ENCODE data around the gene DOCK2. TPM values are rescaled to one million over a fixed set of nuclear protein-coding genes. Genes with fewer than 3 reads are reported as not detected.

Gene DOCK2
- polyA plus RNA-seq, 1 of the 3 experiments (the other 2 are of a cell fraction): 3.8 TPM

DNA sequence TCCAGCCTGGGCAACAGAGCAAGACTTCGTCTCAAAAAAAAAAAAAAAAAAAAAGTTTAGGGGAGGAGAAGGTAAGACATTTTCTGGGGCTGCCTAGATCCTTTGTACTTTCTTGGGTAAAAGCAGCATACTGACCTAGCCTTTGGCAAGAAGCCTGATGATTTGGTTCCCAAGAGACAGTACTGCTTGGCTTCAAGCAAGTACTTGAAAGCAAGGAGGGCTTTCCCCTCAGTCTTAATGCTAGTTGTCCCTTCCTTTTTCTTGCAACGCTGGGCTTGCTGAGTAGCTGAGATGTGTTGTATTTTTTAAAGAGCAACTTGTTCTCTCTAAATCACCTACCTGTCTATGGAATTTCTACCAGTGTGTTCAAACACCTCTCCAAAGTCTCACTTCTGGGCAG, 267.0 kb downstream of the DOCK2 start:
- no peaks in the 10 kb centered on the region for H3F3A ChIP-seq (replicated peaks; ENCODE audit: insufficient read depth)
- no peaks in the 10 kb centered on the region for H3K9me2 ChIP-seq
- H3K79me2 ChIP-seq (ENCODE audit: insufficient read depth): peaks cover 16% of the 10 kb centered on the region; the same call in 1 of the 2 replicates
- no peak overlapping the region for H3K4me3 ChIP-seq (ENCODE audit: low read depth in 2 of 2, low read length in 1 of 2)
- no peak overlapping the region for H2AFZ ChIP-seq (ENCODE audit: low read depth)
- H3K36me3 ChIP-seq (replicated peaks in 1 of 2; ENCODE audit: control insufficient read depth in 1 of 2, insufficient read depth in 2 of 2, low read length in 1 of 2): peaks cover 0 to 10% of the 10 kb centered on the region in 2 experiments
- H3K27me3 ChIP-seq (ENCODE audit: insufficient read depth): no peaks in the 10 kb centered on the region
- H3K9me3 ChIP-seq: no peaks in the 10 kb centered on the region
- no peak for DNase-seq
- H3K9ac ChIP-seq: no peak overlapping the region
- WGBS (ENCODE audit: low lambda C conversion rate): 92% methylated on average over 2 of the region's 2 CpGs
- ChIA-PET POLR2A (no interaction called here), CTCF (no interaction called here)
- peaks cover 0 to 10% of the 10 kb centered on the region in 2 experiments; a peak in 2 of 4 replicates for H3K4me1 ChIP-seq (ENCODE audit: control insufficient read depth in 1 of 2, insufficient read depth in 2 of 2, low read depth in 1 of 2, low read length in 1 of 2)
- H3K27ac ChIP-seq (ENCODE audit: low read depth in 2 of 2, low read length in 1 of 2): no peak overlapping the region
- TF ChIP-seq EZH2phosphoT487 (IDR thresholded peaks at IDR 0.05; ENCODE audit: borderline replicate concordance, low read depth) (no peak), FOXM1 (IDR thresholded peaks at IDR 0.05; ENCODE audit: low read depth) (no peak), FOXJ3 (CRISPR knock-in tag; IDR thresholded peaks at IDR 0.05) (no peak), GATA2 (CRISPR knock-in tag; IDR thresholded peaks at IDR 0.05) (no peak), RXRA (IDR thresholded peaks at IDR 0.05; ENCODE audit: borderline replicate concordance, low read depth) (no peak), POLR2AphosphoS5 (IDR thresholded peaks at IDR 0.05; ENCODE audit: low read depth, low read length) (no peak), ELF1 (IDR thresholded peaks at IDR 0.05) (no peak), GABPA (IDR thresholded peaks at IDR 0.05; ENCODE audit: low read depth) (no peak), RCOR1 (IDR thresholded peaks at IDR 0.05; ENCODE audit: low read length) (no peak)
- TF ChIP-seq, protein P1, sequence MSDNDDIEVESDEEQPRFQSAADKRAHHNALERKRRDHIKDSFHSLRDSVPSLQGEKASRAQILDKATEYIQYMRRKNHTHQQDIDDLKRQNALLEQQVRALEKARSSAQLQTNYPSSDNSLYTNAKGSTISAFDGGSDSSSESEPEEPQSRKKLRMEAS (IDR thresholded peaks at IDR 0.05; ENCODE audit: low read depth): no peak
- TF ChIP-seq, protein P2, sequence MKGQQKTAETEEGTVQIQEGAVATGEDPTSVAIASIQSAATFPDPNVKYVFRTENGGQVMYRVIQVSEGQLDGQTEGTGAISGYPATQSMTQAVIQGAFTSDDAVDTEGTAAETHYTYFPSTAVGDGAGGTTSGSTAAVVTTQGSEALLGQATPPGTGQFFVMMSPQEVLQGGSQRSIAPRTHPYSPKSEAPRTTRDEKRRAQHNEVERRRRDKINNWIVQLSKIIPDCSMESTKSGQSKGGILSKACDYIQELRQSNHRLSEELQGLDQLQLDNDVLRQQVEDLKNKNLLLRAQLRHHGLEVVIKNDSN (IDR thresholded peaks at IDR 0.05; ENCODE audit: borderline replicate concordance, low read depth): no peak
- no peak overlapping the region for H3K4me2 ChIP-seq
- H4K20me1 ChIP-seq (ENCODE audit: insufficient read depth): no peaks in the 10 kb centered on the region

DNA sequence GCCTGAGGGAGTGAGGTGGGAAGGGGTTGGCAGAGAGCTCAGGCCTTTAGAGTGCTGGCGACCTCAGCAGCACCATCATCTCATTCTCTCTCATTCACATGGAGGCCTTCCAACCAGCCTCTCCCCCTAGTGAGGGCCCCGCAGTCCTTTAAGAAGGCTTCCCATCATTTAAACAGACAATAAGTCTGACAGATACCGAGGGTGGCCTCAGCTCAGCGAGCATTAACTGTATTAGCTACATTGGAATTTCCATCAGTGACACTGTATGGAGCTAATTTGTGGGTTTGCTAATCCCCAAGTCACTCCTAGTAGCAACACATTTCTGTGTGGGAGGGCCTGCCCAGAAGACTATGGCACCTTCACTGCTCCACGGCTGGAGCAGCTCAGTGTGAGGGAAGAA, 267.4 kb downstream of the DOCK2 start:
- Histone ChIP-seq H3K4me1 (ENCODE audit: control insufficient read depth in 1 of 2, insufficient read depth in 2 of 2, low read depth in 1 of 2, low read length in 1 of 2) (peaks cover 0 to 10% of the 10 kb centered on the region in 2 experiments; a peak in 2 of 4 replicates), H3K27ac (ENCODE audit: low read depth in 2 of 2, low read length in 1 of 2) (no peak overlapping the region), H3K27me3 (ENCODE audit: insufficient read depth) (no peaks in the 10 kb centered on the region), H3K9ac (no peak overlapping the region), H2AFZ (ENCODE audit: low read depth) (no peak overlapping the region), H3F3A (replicated peaks; ENCODE audit: insufficient read depth) (no peaks in the 10 kb centered on the region), H3K9me2 (no peaks in the 10 kb centered on the region), H3K9me3 (no peaks in the 10 kb centered on the region), H3K4me2 (no peak overlapping the region), H3K79me2 (ENCODE audit: insufficient read depth) (peaks cover 12% of the 10 kb centered on the region; the same call in 1 of the 2 replicates), H3K36me3 (replicated peaks in 1 of 2; ENCODE audit: control insufficient read depth in 1 of 2, insufficient read depth in 2 of 2, low read length in 1 of 2) (peaks cover 0 to 10% of the 10 kb centered on the region in 2 experiments), H4K20me1 (ENCODE audit: insufficient read depth) (no peaks in the 10 kb centered on the region), H3K4me3 (ENCODE audit: low read depth in 2 of 2, low read length in 1 of 2) (no peak overlapping the region)
- ChIA-PET POLR2A (no interaction called here), CTCF (no interaction called here)
- TF ChIP-seq TAF1 (IDR thresholded peaks at IDR 0.05; ENCODE audit: borderline replicate concordance, low read depth, low read length) (no peak), CHD2 (IDR thresholded peaks at IDR 0.05; ENCODE audit: low read length, partially characterized antibody) (no peak), SMC3 (IDR thresholded peaks at IDR 0.05; ENCODE audit: low read depth, low read length) (no peak), GATA2 (CRISPR knock-in tag; IDR thresholded peaks at IDR 0.05) (no peak), MXI1 (IDR thresholded peaks at IDR 0.05; ENCODE audit: low read depth, low read length) (no peak), RAD21 (IDR thresholded peaks at IDR 0.05; ENCODE audit: low read length) (no peak), EZH2phosphoT487 (IDR thresholded peaks at IDR 0.05; ENCODE audit: borderline replicate concordance, low read depth) (no peak), FOSL2 (IDR thresholded peaks at IDR 0.05; ENCODE audit: borderline replicate concordance, low read depth) (no peak)
- TF ChIP-seq, protein P3, sequence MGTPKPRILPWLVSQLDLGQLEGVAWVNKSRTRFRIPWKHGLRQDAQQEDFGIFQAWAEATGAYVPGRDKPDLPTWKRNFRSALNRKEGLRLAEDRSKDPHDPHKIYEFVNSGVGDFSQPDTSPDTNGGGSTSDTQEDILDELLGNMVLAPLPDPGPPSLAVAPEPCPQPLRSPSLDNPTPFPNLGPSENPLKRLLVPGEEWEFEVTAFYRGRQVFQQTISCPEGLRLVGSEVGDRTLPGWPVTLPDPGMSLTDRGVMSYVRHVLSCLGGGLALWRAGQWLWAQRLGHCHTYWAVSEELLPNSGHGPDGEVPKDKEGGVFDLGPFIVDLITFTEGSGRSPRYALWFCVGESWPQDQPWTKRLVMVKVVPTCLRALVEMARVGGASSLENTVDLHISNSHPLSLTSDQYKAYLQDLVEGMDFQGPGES (IDR thresholded peaks at IDR 0.05; ENCODE audit: low read depth, low read length): no peak
- TF ChIP-seq, protein P4, sequence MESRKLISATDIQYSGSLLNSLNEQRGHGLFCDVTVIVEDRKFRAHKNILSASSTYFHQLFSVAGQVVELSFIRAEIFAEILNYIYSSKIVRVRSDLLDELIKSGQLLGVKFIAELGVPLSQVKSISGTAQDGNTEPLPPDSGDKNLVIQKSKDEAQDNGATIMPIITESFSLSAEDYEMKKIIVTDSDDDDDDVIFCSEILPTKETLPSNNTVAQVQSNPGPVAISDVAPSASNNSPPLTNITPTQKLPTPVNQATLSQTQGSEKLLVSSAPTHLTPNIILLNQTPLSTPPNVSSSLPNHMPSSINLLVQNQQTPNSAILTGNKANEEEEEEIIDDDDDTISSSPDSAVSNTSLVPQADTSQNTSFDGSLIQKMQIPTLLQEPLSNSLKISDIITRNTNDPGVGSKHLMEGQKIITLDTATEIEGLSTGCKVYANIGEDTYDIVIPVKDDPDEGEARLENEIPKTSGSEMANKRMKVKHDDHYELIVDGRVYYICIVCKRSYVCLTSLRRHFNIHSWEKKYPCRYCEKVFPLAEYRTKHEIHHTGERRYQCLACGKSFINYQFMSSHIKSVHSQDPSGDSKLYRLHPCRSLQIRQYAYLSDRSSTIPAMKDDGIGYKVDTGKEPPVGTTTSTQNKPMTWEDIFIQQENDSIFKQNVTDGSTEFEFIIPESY (IDR thresholded peaks at IDR 0.05; ENCODE audit: borderline replicate concordance, low read depth): no peak
- TF ChIP-seq, protein P2 (IDR thresholded peaks at IDR 0.05; ENCODE audit: borderline replicate concordance, low read depth): no peak
- WGBS (ENCODE audit: low lambda C conversion rate): 92% methylated on average over 5 of the region's 5 CpGs
- no peak for DNase-seq

Data from SK-N-SH (cell line).